NOMO-1 treated with dmso at 0.1 percent for 144 hours (cell line): ENCODE results near the gene PIK3CB.
"Not testable (repeated sequence)": the region's sequence is repeated elsewhere in the genome, so short reads cannot be mapped to it uniquely, and the experiment has no call there.

Experiments used
- DNase-seq: peaks from one replicate; lab custom pipeline; 2025; ENCODE audit not compliant: unreplicated experiment; lab: John Stamatoyannopoulos, UW

Gene PIK3CB

GRCh38 chr3:138625707-138626365, 208.9 kb downstream of the PIK3CB start:
- no peak for DNase-seq

- DNase-seq = no peak
Observed at GRCh38 chr3:138624518-138624917, 210.2 kb downstream of the PIK3CB start.

- DNase-seq = no peak
Observed at GRCh38 chr3:138620431-138620830, 214.3 kb downstream of the PIK3CB start.

DNA sequence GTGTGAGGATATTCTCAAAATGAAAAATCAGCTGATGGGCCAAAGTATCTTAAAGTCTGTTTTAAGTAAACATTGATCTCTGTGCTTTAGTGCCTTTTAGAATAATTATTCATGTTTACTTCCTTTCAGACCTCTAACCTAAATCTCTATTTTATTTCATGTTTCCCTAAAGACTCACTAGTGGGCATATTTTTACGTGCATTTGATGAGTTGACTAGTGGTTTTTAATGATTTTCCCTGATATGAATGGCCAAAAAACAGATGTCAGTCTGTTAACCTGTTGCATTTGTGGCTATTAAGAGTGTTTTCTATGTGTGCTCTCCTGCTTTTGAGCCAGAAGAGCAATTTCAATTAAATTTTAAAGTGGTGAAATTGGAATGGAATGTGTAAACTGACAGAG, 219.3 kb downstream of the PIK3CB start:
- no peak for DNase-seq

DNA sequence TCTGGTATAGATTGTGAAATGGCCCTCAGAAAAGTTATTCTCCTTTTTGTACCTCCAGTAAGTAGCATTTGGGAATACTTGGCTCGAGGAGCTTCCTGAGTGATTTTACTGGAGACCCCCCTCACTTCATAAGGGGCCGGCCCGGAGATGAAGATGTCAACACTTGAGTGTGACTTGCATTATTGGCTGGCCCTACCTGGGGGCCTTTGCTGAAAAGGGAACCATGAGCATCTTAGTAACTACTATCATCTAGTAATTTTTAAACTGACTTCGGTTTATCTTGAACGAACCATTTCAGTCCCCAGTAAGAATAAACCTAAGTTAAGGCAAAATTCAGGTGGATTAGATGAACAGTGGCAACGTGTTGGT, 224.8 kb downstream of the PIK3CB start:
- DNase-seq = no peak

- peak; percentile 64 for DNase-seq
Observed at GRCh38 chr3:138608322-138609135, 226.2 kb downstream of the PIK3CB start, which contains the start of gene FAIM. Gene FAIM, plus strand, starts transcription at chr3:138608771. Its CDS starts 10,956 bp downstream, at chr3:138619727.

DNA sequence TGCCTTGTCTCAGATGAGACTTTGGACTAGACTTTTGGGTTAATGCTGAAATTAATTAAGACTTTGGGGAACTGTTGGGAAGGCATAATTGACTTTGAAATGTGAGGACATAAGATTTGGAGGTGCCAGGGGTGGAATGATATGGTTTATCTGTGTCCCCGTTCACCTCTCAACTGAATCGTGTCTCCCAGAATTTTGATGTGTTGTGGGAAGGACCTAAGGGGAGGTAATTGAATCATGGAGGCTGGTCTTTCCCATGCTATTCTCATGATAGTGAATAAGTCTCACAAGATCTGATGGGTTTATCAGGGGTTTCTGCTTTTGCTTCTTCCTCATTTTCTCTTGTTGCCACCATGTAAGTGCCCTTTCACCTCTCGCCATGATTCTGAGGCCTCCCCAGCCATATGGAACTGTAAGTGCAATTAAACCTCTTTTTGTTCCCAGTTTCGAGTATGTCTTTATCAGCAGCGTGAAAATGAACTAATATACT, 230.6 kb downstream of the PIK3CB start:
- not testable (repeated sequence) for DNase-seq
